GM18861 (cell line): ENCODE data around the gene ZNF524.
"Not testable (repeated sequence)": the region's sequence is repeated elsewhere in the genome, so short reads cannot be mapped to it uniquely, and the experiment has no call there.

Experiments
- ATAC-seq: cut with Tn5 transposase; IDR thresholded peaks from one replicate; pipeline ENCODE4 v1.9.1; 2021; ENCODE audit not compliant: unreplicated experiment

Gene ZNF524, protein sequence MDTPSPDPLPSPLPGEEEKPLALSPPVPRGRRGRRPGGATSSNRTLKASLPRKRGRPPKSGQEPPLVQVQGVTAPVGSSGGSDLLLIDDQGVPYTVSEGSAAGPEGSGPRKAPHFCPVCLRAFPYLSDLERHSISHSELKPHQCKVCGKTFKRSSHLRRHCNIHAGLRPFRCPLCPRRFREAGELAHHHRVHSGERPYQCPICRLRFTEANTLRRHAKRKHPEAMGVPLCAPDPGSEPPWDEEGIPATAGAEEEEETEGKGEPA

DNA sequence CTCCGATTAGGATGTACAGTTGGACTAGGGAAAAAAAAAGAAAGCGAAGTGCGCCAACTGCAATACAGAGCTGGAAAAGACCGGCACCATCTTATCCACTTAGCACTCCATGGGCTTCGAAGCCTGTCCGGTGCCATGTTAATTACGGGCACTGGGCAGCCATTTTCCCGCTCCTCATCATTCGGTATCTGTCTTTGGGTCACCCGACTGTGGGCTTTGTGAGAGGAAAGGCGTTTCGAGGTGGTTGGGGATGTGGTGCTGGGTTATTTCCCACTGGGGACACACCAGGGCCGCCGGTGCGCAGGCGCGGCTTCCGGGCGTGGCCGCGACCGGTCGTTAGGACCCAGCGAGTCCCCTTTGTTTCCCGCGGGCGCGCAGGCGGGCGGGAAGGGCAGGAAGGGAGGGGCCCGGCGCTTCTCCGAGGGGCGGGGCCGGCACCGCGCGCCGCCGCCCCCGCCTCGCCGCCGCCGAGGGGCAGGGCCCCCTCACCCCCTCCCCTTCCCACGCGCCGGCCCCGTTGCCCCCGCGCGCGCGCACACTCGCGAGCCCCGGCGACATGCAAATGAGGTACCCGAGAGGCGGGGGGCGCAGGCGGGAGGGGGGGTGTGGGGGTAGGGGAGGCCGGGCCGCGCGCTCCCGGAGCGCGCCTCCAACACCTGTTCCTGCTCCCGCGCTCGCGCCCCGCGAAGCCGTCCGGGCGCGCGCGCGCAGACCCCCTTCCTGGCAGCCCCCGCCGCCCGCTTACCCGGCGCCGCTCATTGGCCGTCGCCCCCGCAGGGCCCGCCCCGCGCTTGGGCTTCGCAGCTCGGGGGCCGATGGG, at the start of gene ZNF524:
Gene ZNF524 (plus strand): TSS at position 447 of the 820 bp plus-strand sequence. CDS start 1,825 bp downstream, outside the sequence.
- peak; percentile 35 for ATAC-seq

DNA sequence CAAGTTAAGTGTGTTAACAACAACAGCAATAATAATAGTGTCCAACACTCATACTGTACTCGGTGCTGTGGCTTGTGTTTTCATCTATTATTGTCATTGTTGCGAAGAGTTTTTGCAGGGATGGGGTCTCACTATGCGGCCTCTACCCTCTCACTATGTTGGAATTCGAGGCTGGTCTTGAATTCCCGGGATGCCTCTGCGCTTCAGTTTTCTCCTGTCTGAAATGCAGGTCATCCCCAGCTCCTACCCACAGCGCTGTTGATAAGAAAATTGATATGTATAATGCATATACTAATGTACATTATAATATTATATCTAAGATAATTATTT, 49.8 kb upstream of the ZNF524 start:
- ATAC-seq, result no peak

DNA sequence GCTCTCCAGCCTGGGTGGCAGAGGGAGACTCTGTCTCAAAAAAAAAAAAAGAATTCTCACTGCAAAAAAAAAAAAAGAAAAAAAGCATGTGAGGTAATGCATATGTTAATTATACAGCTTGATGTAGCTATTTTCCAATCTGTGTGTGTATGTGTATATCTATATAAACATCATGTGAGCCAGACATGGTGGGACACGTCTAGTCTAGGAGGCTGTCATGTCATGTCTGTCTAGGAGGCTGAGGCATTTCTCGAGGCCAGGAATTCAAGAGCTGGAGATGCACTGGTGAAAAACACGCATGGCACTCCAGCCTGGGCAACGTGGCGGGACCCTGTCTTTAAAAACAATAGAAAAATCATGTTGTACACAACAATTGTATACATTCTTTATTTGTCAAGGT, 47.9 kb upstream of the ZNF524 start:
- no peak for ATAC-seq

DNA sequence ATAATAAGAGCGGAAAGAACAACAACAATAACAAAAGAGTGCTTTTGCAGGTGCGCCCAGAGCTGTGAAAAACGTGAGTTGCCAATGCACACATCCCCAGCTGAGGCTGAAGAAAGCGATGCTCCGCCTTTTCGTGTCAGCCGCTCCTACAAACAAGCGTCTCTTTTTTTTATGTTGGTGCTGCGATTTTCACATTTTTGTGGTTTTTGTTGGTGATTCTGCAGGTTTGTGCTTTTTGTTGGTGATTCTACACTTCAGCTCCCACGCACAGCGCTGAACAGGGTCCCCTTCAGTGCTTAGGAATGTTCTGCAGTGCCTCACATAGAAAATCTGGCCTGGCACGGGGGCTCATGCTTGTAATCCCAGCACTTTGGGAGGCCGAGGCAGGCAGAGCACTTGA, 47.5 kb upstream of the ZNF524 start:
- no peak for ATAC-seq

DNA sequence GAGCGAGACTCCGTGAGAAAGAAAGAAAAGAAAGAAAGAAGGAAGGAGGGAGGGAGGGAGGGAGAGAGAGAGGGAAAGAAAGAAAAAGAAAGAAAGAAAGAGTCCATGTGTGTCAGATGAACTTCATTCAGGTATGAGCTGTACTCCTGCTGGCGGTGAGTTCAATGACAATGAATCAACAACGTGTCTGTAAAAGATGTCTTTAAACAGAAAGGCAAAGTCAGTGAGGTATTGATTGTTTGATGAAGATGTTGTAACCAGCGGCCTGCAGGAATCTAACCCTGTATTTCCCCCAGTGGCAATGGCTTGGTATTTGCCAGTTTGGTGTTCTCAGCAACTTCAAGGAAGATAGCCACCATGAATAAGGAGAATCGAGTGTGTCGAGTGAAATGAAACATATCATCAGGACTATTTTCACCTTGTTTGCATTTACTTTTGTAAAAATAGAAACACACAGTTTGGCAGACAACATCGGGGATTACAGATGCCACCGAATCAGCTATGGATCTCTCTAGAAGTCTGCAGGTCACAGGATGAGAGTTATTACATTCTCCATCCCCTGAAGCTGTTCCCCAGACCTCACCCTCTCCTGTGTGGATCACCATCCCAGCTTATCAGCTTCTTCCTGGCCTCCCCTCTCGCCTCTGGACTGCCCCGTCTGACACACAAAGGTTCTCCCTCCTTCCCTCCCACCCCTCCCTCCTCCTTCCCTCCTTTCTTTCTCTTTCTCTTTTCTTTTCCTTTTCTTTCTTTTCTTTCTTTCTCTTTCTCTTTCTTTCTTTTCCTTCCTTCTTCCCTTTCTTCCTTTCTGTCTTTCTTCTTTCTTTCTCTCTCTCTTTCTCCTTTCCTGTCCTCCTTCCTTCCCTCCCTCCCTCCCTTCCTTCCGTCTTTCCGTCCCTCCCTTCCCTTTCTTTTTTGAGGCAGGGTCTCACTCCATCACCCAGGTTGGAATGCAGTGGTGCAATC, 46.6 kb upstream of the ZNF524 start:
- ATAC-seq, result no peak

DNA sequence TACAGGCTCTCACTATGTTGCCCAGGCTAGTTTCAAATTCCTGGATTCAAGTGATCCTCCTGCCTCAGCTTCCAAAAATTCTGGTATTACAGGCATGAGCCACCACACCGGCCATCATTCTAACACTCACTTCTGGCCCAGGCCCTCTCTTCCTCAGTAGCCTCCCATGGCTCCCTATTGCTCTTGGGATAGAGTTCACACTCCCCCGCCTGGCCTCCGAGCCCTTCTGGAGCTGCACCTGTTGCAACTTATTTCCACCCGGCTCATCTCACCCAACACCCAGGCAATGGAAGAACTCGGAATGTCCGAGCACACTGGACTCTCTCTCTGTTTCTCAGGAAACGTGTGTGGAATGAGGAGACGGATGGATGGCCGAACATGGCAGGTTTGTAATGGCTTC, 45.8 kb upstream of the ZNF524 start:
- no peak for ATAC-seq

DNA sequence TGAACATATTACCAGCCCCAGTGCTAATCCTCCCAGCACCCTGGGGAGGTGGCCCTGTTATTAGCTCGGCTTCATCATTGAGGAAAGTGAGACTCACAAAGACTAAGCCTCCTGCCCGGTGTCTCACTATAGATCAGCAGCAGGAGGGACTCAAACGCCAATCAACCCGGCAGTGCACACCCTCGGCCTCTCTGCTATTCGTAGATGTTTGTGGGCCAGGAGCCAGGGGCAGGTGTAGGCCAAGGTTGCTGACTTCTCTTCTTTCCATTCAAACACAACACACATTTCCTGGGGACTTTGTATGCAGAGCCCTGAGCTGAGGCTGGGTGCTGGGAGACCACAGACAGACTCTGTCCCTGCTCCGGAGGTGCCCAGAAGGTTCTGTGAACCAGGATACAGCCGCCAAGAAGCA, 45.3 kb upstream of the ZNF524 start:
- no peak for ATAC-seq

DNA sequence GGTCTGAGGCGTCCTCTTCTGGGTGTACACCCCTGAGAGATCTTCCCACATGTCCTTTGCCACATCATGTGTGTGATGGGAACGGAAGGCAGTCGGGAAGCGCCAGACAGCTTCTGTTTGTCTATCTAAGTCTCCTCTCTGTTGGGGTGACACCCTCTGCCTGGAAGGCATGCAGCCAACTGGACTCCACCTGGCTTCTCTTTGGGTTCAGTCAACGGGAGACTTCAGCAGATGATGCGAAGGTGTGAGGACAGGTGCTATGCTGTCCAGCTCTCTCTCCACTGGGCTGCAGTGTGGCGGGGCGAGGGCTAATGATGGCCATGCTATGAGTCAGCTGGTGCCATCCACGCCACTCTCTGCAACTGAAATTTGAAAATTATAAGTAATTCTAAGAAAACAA, 40.4 kb upstream of the ZNF524 start:
- no peak for ATAC-seq

DNA sequence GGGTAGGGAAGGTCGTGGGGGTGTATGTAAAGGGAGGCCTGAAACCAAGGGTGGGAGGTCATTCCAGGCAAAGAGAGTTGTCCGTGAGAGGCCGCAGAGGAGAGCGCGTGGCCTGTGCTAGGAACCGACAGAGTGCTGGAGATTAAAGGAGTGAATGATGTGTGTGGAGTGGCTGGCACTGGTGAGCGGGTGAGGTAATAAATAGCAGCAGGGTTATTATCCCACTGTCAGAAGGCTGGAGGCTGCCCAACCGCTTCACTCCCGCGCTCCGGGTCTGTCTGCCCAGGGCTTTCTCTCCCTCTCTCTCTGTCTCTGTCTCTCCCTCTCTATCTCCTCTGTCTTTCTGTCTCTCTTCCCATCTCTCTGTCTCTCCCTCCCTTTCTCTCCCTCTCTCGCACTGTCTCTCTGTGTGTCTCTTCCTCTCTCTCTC, 36.8 kb upstream of the ZNF524 start:
- no peak for ATAC-seq

DNA sequence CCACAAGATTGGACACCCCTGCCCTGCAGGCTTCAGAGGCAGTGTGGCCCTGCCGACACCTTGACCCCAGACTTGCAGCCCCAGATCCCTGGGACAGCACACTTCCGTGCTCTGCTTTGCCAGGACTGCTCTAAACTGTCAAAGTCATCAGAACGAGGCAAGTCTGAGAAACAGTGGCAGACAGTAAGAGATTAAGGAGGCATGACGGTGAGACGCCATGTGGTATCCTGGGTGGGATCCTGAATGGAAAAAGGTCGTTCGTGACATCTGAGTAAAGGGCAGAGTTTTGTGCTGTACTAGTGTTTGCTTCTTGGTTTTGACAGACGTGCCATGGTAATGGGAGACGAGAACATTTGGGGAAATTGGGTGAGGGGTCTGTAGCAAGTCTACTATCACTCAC, 33.3 kb upstream of the ZNF524 start:
- ATAC-seq, result no peak

DNA sequence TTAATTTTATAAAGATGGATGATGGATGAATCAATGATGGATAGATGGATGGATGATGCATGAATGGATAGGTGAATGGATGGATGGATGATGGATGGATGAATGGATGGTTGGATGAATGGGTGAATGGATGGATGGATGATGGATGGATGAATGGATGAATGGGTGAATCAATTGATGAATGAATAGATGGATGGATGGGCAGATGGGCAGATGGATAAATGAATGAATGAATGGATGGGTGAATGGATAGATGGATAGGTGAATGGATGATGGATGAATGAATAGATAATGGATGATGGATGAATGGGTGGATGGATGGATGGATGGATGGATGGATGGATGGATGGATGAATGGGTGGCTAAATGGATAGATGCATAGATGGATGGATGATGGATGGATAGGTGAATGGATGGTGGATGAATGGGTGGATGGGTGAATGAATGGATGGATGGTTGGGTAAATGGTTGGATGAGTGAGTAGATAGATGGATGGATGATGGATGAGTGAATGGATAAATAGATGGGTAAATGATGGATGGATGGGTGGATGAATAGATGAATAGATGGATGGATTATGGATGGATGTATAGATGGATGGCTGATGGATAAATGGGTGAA, 32.3 kb upstream of the ZNF524 start:
- no peak for ATAC-seq

DNA sequence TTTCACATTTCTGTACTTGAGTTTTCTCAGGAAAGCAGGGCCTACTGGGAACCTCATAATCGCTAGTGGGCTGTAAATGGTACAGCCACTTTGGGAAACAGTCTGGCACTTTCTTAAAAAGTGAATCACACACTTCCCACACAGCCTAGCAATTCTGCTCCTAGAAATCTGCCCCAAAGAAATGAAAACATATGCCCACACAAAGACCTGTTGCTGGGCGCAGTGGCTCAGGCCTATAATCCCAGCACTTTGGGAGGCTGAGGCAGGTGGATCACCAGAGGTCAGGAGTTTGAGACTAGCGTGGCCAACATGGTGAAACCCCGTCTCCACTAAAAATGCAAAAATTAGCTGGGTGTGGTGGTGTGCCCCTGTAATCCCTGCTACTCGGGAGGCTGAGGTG, 30.6 kb upstream of the ZNF524 start:
- ATAC-seq, result not testable (repeated sequence)

DNA sequence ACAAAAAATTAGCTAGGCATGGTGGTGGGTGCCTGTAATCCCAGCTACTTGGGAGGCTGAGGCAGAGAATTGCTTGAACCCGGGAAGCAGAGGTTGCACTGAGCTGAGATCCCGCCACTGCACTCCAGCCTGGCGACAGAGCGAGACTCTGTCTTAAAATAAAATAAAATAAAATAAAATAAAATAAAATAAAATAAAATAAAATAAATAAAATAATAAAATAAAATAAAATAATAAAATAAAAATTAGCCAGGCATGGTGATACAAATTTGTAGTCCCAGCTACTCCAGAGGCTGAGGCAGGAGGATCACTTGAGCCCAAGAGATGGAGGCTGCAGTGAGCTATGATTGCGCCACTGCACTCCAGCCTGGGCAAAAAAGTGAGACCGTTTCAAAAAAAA, 26.2 kb upstream of the ZNF524 start:
- not testable (repeated sequence) for ATAC-seq

DNA sequence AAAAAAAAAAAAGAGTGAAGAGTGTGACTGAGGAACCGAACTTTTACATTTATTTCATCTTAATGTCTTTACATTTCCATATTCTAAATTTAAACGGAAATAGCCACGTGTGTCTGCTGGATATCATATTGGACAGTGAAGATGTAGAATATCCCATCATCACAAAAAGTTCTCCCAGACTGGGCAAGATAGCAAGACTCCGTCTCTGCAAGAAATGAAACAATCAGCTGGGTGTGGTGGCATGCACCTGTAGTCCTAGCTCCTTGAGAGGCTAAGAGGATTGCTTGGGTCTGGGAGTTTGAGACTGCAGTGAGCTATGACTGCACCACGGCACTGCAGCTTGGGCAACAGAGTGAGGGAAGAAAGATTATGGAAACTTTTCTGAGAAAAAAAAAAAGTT, 23.3 kb upstream of the ZNF524 start:
- ATAC-seq, result no peak

DNA sequence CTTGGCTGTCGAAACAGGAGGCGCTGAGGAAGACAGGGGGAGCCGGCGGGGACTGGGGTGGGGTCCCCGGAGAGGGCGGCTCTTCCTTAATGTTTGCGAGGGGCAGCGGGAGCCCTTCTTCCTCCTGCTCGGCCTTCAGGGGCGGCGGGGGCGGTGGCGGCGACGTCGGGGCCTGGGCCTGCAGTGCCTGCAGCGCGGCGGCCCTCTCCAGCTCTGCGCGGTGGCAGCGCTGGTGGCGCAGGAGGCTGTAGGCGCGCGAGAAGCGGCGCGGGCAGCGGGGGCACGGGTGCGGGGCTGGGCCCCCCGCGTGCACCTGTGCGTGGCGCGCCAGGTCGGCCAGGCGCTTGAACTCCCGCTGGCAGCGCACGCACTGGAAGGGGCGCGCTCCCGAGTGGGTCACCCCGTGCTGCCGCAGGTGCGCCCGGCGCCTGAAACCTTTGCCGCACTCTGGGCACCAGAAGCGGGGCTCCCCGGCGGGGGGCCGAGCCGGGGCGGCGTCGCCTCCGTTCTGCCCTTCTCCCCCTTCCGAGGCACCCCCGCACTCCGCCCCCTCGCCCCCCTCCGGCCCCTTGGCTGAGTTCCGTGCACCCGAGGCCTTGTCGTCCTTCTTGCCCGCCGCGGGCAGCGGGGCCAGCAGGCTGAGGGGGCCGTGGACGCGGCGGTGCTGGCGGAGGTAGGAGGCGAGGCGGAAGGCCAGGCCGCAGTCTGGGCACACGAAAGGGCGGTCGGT, 21.9 kb upstream of the ZNF524 start:
- no peak for ATAC-seq

DNA sequence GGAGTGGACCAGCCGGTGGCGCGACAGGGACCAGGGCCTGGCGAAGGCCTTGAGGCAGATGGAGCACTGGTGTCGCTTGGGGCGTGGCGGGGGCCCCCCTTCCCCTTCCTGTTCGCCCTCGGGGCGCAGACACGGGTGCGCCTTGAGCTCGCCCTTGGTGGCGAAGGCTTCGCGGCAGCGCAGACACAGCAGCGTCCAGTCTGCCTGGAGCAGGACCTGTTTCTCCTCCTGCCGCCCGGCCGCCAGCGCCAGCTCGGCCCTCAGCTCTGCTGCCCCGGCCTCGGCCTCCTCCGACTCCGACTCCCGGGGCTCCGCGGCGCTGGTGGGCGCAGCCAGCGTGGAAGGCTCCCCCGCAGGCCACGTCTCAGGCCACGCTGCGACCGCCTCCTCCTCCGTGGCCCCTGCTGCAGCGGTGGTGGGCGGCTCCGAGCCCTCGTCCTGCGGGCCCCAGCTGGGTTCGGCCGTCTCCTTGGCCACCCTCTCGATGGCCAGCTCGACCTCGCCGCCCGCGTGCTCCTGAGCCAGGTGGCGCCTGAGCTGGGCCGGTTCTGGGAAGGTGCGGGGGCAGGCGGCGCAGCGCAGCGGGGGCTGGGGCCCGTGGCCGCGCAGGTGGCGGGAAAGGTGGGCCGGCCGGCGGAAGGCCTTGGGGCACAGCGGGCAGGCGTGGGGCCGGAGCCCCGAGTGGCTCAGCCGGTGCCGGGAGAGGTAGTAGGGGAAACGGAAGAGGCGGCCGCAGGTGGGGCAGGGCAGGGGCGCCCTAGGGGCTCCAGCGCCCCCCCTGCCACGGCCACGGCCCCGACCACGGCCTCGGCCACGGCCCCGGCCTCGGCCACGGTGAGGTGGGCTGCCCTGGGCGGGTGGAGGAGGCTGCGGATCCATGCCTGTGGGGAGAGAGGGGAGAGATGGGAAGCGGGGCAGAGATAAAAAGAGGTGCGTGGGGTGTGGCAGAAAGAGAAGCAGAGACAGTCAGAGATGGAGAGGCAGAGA, 21.0 kb upstream of the ZNF524 start:
- ATAC-seq, result no peak

DNA sequence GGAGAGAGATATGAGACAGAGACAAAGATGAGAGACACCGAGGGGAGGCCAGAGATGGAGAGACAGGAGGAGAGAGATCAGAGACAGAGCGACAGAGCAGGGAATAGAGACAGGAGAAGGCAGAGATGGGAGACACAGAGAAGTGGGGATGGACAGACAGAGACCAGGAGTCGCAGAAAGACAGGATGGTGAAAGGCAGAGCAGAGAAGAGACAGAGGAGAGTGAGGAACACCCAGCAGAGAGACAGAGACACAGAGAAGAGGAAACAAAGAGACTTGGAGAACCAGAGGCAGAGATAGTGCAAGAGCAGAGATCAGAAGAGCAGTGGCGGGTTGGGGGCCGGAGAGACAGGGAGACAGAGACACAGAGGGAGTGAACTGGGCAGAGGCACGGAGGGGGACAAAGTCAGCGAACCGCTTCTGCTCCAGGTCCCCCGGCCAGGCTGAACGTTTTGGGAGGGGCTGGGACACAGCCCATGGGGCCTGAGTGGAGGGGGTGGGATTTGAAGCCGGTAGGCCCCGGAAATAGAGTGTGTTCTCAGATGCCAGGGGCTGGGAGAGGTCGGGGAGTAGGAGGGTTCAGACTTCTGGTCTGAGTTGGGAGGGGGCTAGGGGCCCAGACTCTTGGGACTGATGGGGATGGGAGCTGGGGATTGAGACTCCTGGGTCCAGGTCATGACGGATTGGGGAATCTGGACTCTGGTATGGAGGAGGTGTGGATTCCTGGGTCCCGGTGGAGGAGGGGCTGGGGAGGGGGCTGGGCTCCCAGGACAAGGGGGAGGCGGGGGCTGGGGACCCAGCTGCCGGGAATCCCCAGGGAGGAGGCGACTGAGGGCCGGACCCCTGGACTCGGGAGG, 20.1 kb upstream of the ZNF524 start:
- no peak for ATAC-seq

DNA sequence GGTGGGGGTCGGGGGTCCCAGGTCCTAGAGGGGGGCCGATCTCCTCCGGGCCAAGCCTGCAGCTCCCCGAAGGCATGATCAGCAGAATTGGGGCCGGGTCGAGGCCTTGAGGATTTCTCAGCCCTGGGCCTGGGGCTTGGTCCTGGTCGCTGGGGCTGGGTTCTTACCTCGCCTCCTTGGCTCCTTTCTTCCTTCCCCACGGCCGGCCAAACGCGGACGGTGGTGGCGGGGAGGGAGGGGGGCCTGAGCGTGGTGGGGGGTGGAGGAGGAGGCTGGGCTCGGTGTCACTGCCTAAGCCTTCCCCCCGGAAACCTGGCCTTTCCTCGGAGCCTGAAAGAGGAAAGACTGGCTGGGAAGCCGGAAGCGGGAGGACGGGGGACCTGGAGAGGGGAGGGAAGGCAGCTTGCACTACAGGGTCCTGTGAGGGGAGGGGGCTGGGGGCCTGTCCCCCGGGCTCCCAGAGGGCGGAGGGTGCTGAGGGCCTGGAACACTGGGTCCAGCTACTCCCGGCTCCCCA, 19.4 kb upstream of the ZNF524 start, which contains the start of gene ZNF579:
Gene ZNF579 (minus strand): TSS at position 221 of the 517 bp plus-strand sequence. CDS start 1,209 bp downstream, outside the sequence.
- no peak for ATAC-seq
